ENCODE results near the gene B3GALT5. TPM values are rescaled to one million over a fixed set of nuclear protein-coding genes. Genes with fewer than 3 reads are reported as not detected.
"Not testable (repeated sequence)": the region's sequence is repeated elsewhere in the genome, so short reads cannot be mapped to it uniquely, and the experiment has no call there.

The B3GALT5 gene
- total and polyA plus RNA-seq, 2 donors (not counting 1 experiment from before 2014, with no cell fraction given): not detected

DNA sequence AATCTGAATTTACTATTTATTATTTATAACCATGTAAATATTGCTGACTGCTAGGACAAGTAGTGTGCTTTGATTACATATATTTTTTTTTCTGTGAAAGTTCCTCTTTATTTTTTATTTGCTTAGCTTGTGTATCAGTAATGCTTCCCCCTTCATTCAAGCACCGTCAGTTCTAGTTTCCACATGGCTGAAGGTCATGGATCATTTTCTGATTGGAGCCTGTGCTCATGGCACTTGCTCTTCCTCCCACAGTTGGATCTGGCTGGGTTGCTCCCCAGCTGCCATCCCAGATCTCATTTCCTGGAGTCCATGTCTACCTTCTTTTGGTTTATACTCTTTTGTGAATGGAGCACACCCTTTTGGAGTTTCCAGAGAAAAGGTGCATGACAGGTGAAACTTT is 75.3 kb downstream of the B3GALT5 start:
- WGBS (ENCODE audit: insufficient coverage): 56% methylated on average over 1 of the region's 1 CpG
- H2AFZ ChIP-seq (ENCODE audit: insufficient read depth, low read depth, low read length, poor library complexity, severe bottlenecking): no peak overlapping the region
- H3K9me3 Mint-ChIP-seq (ENCODE audit: insufficient read depth): no peaks in the 10 kb centered on the region

DNA sequence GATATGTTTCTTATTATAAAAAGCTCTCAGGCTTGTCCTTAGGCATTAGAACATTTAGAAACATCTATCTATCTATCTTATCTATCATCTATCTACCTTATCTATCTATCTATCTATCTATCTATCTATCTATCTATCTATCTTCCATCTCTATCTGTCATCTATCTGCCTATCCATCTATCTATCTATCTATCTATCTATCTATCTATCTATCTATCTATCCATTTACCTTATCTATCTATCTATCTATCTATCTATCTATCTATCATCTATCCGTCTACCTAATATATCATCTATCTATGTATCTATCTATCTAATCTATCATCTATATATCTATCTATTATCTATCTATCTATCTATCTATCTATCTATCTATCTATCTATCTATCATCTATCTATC is 77.1 kb downstream of the B3GALT5 start:
- H3K4me1 Mint-ChIP-seq; H3K9me3 ChIP-seq (ENCODE audit: control extremely low read depth in 1 of 3, control insufficient read depth in 2 of 3, insufficient read depth in 1 of 3, low read length in 2 of 3); H3K27me3 Mint-ChIP-seq; POLR2A ChIA-PET; CTCF ChIA-PET; intact Hi-C loops (cut with micrococcal nuclease); H3K4me3 Mint-ChIP-seq; H3K27ac Mint-ChIP-seq; H3K36me3 ChIP-seq (replicated peaks in 1 of 2; ENCODE audit: control extremely low read depth in 1 of 2, control insufficient read depth in 1 of 2, extremely low read depth in 1 of 2, insufficient read depth in 2 of 2, low read length in 1 of 2); H3K27me3 ChIP-seq (replicated peaks in 1 of 4; ENCODE audit: control extremely low read depth in 1 of 4, control insufficient read depth in 3 of 4, insufficient read depth in 4 of 4, low read length in 3 of 4); H4K20me1 ChIP-seq (ENCODE audit: control insufficient read depth, insufficient read depth, low read length, poor library complexity, severe bottlenecking); H3K4me1 ChIP-seq (ENCODE audit: control insufficient read depth in 2 of 2, insufficient read depth in 2 of 2, low read length in 2 of 2); H3K79me2 ChIP-seq (ENCODE audit: control insufficient read depth, insufficient read depth, low read length); DNase-seq; H3K9ac ChIP-seq (ENCODE audit: low read length); H3K27ac ChIP-seq (ENCODE audit: low read length in 2 of 2); ATAC-seq (ENCODE audit: low read depth); H2AFZ ChIP-seq (ENCODE audit: insufficient read depth, low read depth, low read length, poor library complexity, severe bottlenecking); H3K9me3 Mint-ChIP-seq (ENCODE audit: insufficient read depth); H3K4me2 ChIP-seq (replicated peaks; ENCODE audit: low read depth, low read length, poor library complexity, severe bottlenecking); H3K4me3 ChIP-seq (ENCODE audit: control extremely low read depth in 1 of 5, extremely low read depth in 1 of 5, insufficient read depth in 1 of 5, low read depth in 2 of 5, low read length in 4 of 5): not testable (repeated sequence)
- no CpG with 5 or more reads among the region's 1 CpG for WGBS (ENCODE audit: insufficient coverage)

More for the DNA sequence above, 75.3 kb downstream of the B3GALT5 start:
- H3K27me3 ChIP-seq (replicated peaks in 1 of 4; ENCODE audit: control extremely low read depth in 1 of 4, control insufficient read depth in 3 of 4, insufficient read depth in 4 of 4, low read length in 3 of 4): no peaks in the 10 kb centered on the region
- H3K27me3 Mint-ChIP-seq: no peaks in the 10 kb centered on the region
- H3K4me1 ChIP-seq (ENCODE audit: control insufficient read depth in 2 of 2, insufficient read depth in 2 of 2, low read length in 2 of 2): no peaks in the 10 kb centered on the region
- H3K4me3 Mint-ChIP-seq: no peak overlapping the region
- CTCF ChIA-PET: no interaction called here
- no peak overlapping the region for H3K9ac ChIP-seq (ENCODE audit: low read length)
- TF ChIP-seq EZH2 (IDR thresholded peaks at IDR 0.05; ENCODE audit: borderline replicate concordance, insufficient read depth, low read depth, low read length, poor library complexity, severe bottlenecking): no peak
- TF ChIP-seq, protein P1, sequence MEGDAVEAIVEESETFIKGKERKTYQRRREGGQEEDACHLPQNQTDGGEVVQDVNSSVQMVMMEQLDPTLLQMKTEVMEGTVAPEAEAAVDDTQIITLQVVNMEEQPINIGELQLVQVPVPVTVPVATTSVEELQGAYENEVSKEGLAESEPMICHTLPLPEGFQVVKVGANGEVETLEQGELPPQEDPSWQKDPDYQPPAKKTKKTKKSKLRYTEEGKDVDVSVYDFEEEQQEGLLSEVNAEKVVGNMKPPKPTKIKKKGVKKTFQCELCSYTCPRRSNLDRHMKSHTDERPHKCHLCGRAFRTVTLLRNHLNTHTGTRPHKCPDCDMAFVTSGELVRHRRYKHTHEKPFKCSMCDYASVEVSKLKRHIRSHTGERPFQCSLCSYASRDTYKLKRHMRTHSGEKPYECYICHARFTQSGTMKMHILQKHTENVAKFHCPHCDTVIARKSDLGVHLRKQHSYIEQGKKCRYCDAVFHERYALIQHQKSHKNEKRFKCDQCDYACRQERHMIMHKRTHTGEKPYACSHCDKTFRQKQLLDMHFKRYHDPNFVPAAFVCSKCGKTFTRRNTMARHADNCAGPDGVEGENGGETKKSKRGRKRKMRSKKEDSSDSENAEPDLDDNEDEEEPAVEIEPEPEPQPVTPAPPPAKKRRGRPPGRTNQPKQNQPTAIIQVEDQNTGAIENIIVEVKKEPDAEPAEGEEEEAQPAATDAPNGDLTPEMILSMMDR (IDR thresholded peaks at IDR 0.05): no peak
- H3K4me1 Mint-ChIP-seq: no peaks in the 10 kb centered on the region
- POLR2A ChIA-PET: no interaction called here
- no peaks in the 10 kb centered on the region for H4K20me1 ChIP-seq (ENCODE audit: control insufficient read depth, insufficient read depth, low read length, poor library complexity, severe bottlenecking)
- H3K79me2 ChIP-seq (ENCODE audit: control insufficient read depth, insufficient read depth, low read length): no peaks in the 10 kb centered on the region
- no peak for ATAC-seq (ENCODE audit: low read depth)
- H3K4me3 ChIP-seq (ENCODE audit: control extremely low read depth in 1 of 5, extremely low read depth in 1 of 5, insufficient read depth in 1 of 5, low read depth in 2 of 5, low read length in 4 of 5): no peak overlapping the region
- DNase-seq: no peak
- H3K4me2 ChIP-seq (replicated peaks; ENCODE audit: low read depth, low read length, poor library complexity, severe bottlenecking): no peak overlapping the region
- H3K27ac ChIP-seq (ENCODE audit: low read length in 2 of 2): no peak overlapping the region
- intact Hi-C loops (cut with micrococcal nuclease): no loop called here
- H3K27ac Mint-ChIP-seq: no peak overlapping the region
- H3K9me3 ChIP-seq (ENCODE audit: control extremely low read depth in 1 of 3, control insufficient read depth in 2 of 3, insufficient read depth in 1 of 3, low read length in 2 of 3): peaks cover 0 to 3% (median 0%) of the 10 kb centered on the region in 3 donors
- H3K36me3 ChIP-seq (replicated peaks in 1 of 2; ENCODE audit: control extremely low read depth in 1 of 2, control insufficient read depth in 1 of 2, extremely low read depth in 1 of 2, insufficient read depth in 2 of 2, low read length in 1 of 2): no peaks in the 10 kb centered on the region

All from B cell (primary cell).